ENCODE results near the gene DTNBP1. TPM values are rescaled to one million over a fixed set of nuclear protein-coding genes. Genes with fewer than 3 reads are reported as not detected.

DTNBP1 gene
- total and polyA plus RNA-seq, 2 of the 4 experiments (the other 2 are of a cell fraction): 4.8 to 18.7 TPM

- H4K8ac ChIP-seq (ENCODE audit: low read depth in 2 of 2, low read length in 2 of 2): no peak overlapping the region
- no peak overlapping the region for H3K4me3 ChIP-seq (ENCODE audit: insufficient read depth, low read depth, low read length)
- no peak overlapping the region for H2BK20ac ChIP-seq (ENCODE audit: low read depth, low read length)
- intact Hi-C loops (cut with micrococcal nuclease): no loop called here
- ChIA-PET CTCF (no interaction called here), POLR2A (ENCODE audit: unreplicated experiment) (no interaction called here)
- dilution Hi-C loops (cut with HindIII; ENCODE audit: low sequenced_read_pairs, unreplicated experiment): loop anchor here (25.0 kb wide), 1 partner anchor 489 kb away; no protein-coding TSS in a partner anchor
- no peak overlapping the region for H2AFZ ChIP-seq (replicated peaks; ENCODE audit: low read length, poor library complexity)
- H2BK120ac ChIP-seq (ENCODE audit: low read depth, low read length): no peak overlapping the region
- DNase-seq (no peak), ATAC-seq (ENCODE audit: low read depth) (no peak)
- peaks cover 3% of the 10 kb centered on the region; the same call in 1 of the 2 replicates for H3K9me3 ChIP-seq (ENCODE audit: control insufficient read depth, insufficient read depth, low read length)
- H4K5ac ChIP-seq (ENCODE audit: low read depth, low read length): no peak overlapping the region
- no peak overlapping the region for H2AK9ac ChIP-seq (replicated peaks; ENCODE audit: low read depth, low read length, poor library complexity)
- TF ChIP-seq RFX5 (IDR thresholded peaks at IDR 0.05; ENCODE audit: low read depth, low read length) (no peak), CHD1 (IDR thresholded peaks at IDR 0.05; ENCODE audit: low read depth, low read length) (no peak), CTCF (conservative IDR thresholded peaks at IDR 0.05; ENCODE audit: low read depth, low read length) (no peak), CEBPB (IDR thresholded peaks at IDR 0.05; ENCODE audit: low read depth, low read length) (no peak), USF2 (IDR thresholded peaks at IDR 0.05; ENCODE audit: low read depth, low read length) (no peak), ELK1 (IDR thresholded peaks at IDR 0.05; ENCODE audit: borderline replicate concordance, low read depth, low read length) (no peak), SMC3 (IDR thresholded peaks at IDR 0.05; ENCODE audit: low read depth, low read length) (no peak), POLR2A (IDR thresholded peaks at IDR 0.05; ENCODE audit: low read depth, low read length) (no peak), RCOR1 (IDR thresholded peaks at IDR 0.05; ENCODE audit: insufficient replicate concordance, low read length) (no peak), NFE2L2 (IDR thresholded peaks at IDR 0.05; ENCODE audit: low read depth, low read length) (no peak)
- H3K4ac ChIP-seq (ENCODE audit: low read depth, low read length): no peak overlapping the region
- no peak overlapping the region for H3K4me2 ChIP-seq (ENCODE audit: low read depth, low read length)
- H3K23ac ChIP-seq (ENCODE audit: low read depth, low read length): no peak overlapping the region
- H2BK5ac ChIP-seq (ENCODE audit: low read depth, low read length, poor library complexity, severe bottlenecking): no peak overlapping the region
- H3K14ac ChIP-seq (replicated peaks; ENCODE audit: low read depth, low read length): no peak overlapping the region
- no peaks in the 10 kb centered on the region for H3K36me3 ChIP-seq (ENCODE audit: control insufficient read depth, insufficient read depth, low read length)
- no peak overlapping the region for H3K18ac ChIP-seq (ENCODE audit: low read depth, low read length)
- no peak overlapping the region for H3K27ac ChIP-seq (ENCODE audit: insufficient read depth, low read length)
- WGBS, 2 experiments (ENCODE audit: extremely low coverage in 2 of 2, insufficient read length in 1 of 2): no CpG with 5 or more reads among the region's 4 CpGs
- H4K91ac ChIP-seq (ENCODE audit: insufficient read depth, low read depth, low read length): no peak overlapping the region
- no peak overlapping the region for H2BK15ac ChIP-seq (ENCODE audit: low read depth, low read length)
- no peaks in the 10 kb centered on the region for H3K4me1 ChIP-seq (ENCODE audit: control insufficient read depth, insufficient read depth, low read length)
- H3K79me1 ChIP-seq (ENCODE audit: low read depth in 1 of 2, low read length in 2 of 2): no peaks in the 10 kb centered on the region
- H3K9ac ChIP-seq (ENCODE audit: low read depth, low read length): no peak overlapping the region
- no peak overlapping the region for H2AK5ac ChIP-seq (ENCODE audit: low read depth, low read length)
- peaks cover 11% of the 10 kb centered on the region for H3K27me3 ChIP-seq (ENCODE audit: control insufficient read depth, insufficient read depth, low read length)
- H4K20me1 ChIP-seq (ENCODE audit: insufficient read depth, low read length): no peaks in the 10 kb centered on the region
- in situ Hi-C loops (cut with MboI; ENCODE audit: low sequenced_read_pairs): no loop called here
- no TSS peak for BruUV-seq (replicated peaks)
- H3K56ac ChIP-seq (ENCODE audit: extremely low read depth, insufficient read depth, low read length): no peak overlapping the region
- no peaks in the 10 kb centered on the region for H3K9me1 ChIP-seq (ENCODE audit: insufficient read depth, low read length)
Observed at GRCh38 chr6:15697895-15698294, 35.1 kb upstream of the DTNBP1 start.
